HCT116 (cell line): ENCODE data around the gene EVI5. TPM values are rescaled to one million over a fixed set of nuclear protein-coding genes. Genes with fewer than 3 reads are reported as not detected.

Source experiments
- ATAC-seq: fragments of 200-7000 bp; cut with Tn5 transposase; 2 replicates; pipeline ENCODE4 v1.9.1; 2020; ENCODE audit warnings: mild to moderate bottlenecking, moderate library complexity
- BruUV-seq: library from RNA; stranded (reverse); fragments of 400-500 nt; replicated peaks from 2 replicates; lab custom pipeline; 2021; lab: Mats Ljungman, UMichigan
- CTCF ChIA-PET: fragments of 300-600 bp; sonication (Branson Sonifier 250); formaldehyde crosslinking; loops from one replicate; lab custom pipeline; 2021; ENCODE audit warnings: antibody characterized with exemption; lab: Charles Lee
- POLR2A ChIA-PET: fragments of 300-600, 350-600 bp; sonication (Branson Sonifier 250); formaldehyde crosslinking; loops from one replicate; lab custom pipeline; 2021; ENCODE audit warnings: antibody characterized with exemption; lab: Charles Lee
- RAD21 ChIA-PET, 2 experiments: fragments of 300-600 bp; sonication (Branson Sonifier 250); formaldehyde crosslinking; loops; one replicate each; lab custom pipeline; 2023; ENCODE audit warnings: low total read pairs in 2 of 2; ENCODE audit not compliant: uncharacterized antibody in 2 of 2, unreplicated experiment in 2 of 2, low non-redundant PET in 1 of 2; lab: Charles Lee
- DNase-seq: peaks from one replicate; pipeline ENCODE4 v3.0.0-alpha.2; 2010; ENCODE audit warnings: low read depth, low spot score
- H2AFZ ChIP-seq: fragments of 200-600 bp; shearing (Covaris generic), sonication (generic); 2 replicates; pipeline ENCODE4 v1.6.1; 2017; ENCODE audit warnings: low read depth, mixed run types, mixed read lengths, antibody characterized with exemption, low read length; ENCODE audit not compliant: poor library complexity, severe bottlenecking
- H3K27ac ChIP-seq: 2 replicates; pipeline ENCODE4 v1.5.1; 2012; ENCODE audit warnings: low read depth, low read length
- H3K27me3 ChIP-seq: fragments of 200-600 bp; sonication (generic); 2 replicates; pipeline ENCODE4 v1.6.1; 2016; ENCODE audit warnings: mixed run types, low read length, mixed read lengths; ENCODE audit not compliant: insufficient read depth
- H3K36me3 ChIP-seq, 2 experiments: fragments of 200-500 bp in 1 of 2; fragments of 200-600 bp in 1 of 2; sonication (Bioruptor generic) in 1 of 2; sonication (generic) in 1 of 2; 2 replicates each; pipeline versions ENCODE4 v1.5.1 to v1.6.1; 2014 to 2016; ENCODE audit warnings: low read length in 2 of 2, inconsistent platforms in 1 of 2, mixed read lengths in 1 of 2, mixed run types in 1 of 2; ENCODE audit not compliant: insufficient read depth in 2 of 2, control insufficient read depth in 1 of 2
- H3K4me1 ChIP-seq, 2 experiments: fragments of 200-600 bp in 1 of 2; sonication (generic) in 1 of 2; 2 replicates each; pipeline versions ENCODE4 v1.5.1 to v1.6.1; 2012 to 2017; ENCODE audit warnings: low read length in 2 of 2, inconsistent platforms in 1 of 2, mild to moderate bottlenecking in 1 of 2, mixed read lengths in 1 of 2, mixed run types in 1 of 2, moderate library complexity in 1 of 2; ENCODE audit not compliant: insufficient read depth in 2 of 2, control insufficient read depth in 1 of 2
- H3K4me2 ChIP-seq: fragments of 200-600 bp; sonication (generic); 2 replicates; pipeline ENCODE4 v1.6.1; 2017; ENCODE audit warnings: mixed run types, low read length, mixed read lengths
- H3K4me3 ChIP-seq, 2 experiments: fragments of 200-600 bp in 1 of 2; sonication (generic) in 1 of 2; replicated peaks in 1 of 2; 2 replicates each; pipeline ENCODE4 v1.5.1; 2011 to 2016; ENCODE audit warnings: low read length in 2 of 2, control low read depth in 1 of 2, low read depth in 1 of 2, mild to moderate bottlenecking in 1 of 2, mixed read lengths in 1 of 2, mixed run types in 1 of 2
- H3K79me2 ChIP-seq: fragments of 200-600 bp; sonication (generic); 2 replicates; pipeline ENCODE4 v1.6.1; 2017; ENCODE audit warnings: mild to moderate bottlenecking, mixed run types, low read length, moderate library complexity, mixed read lengths; ENCODE audit not compliant: insufficient read depth
- H3K9ac ChIP-seq: fragments of 200-600 bp; sonication (generic); 2 replicates; pipeline ENCODE4 v1.6.1; 2016; ENCODE audit warnings: low read length, mixed read lengths
- H3K9me2 ChIP-seq: fragments of 200-600 bp; sonication (generic), shearing (Covaris generic); 2 replicates; pipeline ENCODE4 v1.6.1; 2017; ENCODE audit warnings: mixed run types, mild to moderate bottlenecking, moderate library complexity; ENCODE audit not compliant: insufficient read depth
- H3K9me3 ChIP-seq, 2 experiments: fragments of 200-500 bp in 1 of 2; fragments of 200-600 bp in 1 of 2; sonication (Bioruptor generic) in 1 of 2; sonication (generic) in 1 of 2; 2 replicates each; pipeline ENCODE4 v1.6.1; 2014 to 2017; ENCODE audit warnings: low read length in 2 of 2, mixed read lengths in 2 of 2, inconsistent platforms in 1 of 2, low read depth in 1 of 2, mild to moderate bottlenecking in 1 of 2, mixed run types in 1 of 2, moderate library complexity in 1 of 2; ENCODE audit not compliant: control insufficient read depth in 1 of 2, insufficient read depth in 1 of 2
- H4K20me1 ChIP-seq: fragments of 200-600 bp; sonication (generic), shearing (Covaris generic); 2 replicates; pipeline ENCODE4 v1.6.1; 2017; ENCODE audit warnings: mixed run types, mild to moderate bottlenecking, moderate library complexity; ENCODE audit not compliant: insufficient read depth
- CBX3 ChIP-seq: IDR thresholded peaks from 2 replicates; pipeline ENCODE4 v1.6.1; 2012; ENCODE audit warnings: low read depth
- CEBPB ChIP-seq: IDR thresholded peaks from 2 replicates; pipeline ENCODE4 v1.6.1; 2012; ENCODE audit warnings: low read depth
- EGR1 ChIP-seq: IDR thresholded peaks from 2 replicates; pipeline ENCODE4 v1.6.1; 2012; ENCODE audit warnings: low read depth
- ELF1 ChIP-seq: IDR thresholded peaks from 2 replicates; pipeline ENCODE4 v1.6.1; 2012; ENCODE audit warnings: low read depth, borderline replicate concordance
- EZH2phosphoT487 ChIP-seq: fragments of 200-600 bp; IDR thresholded peaks from 2 replicates; pipeline ENCODE4 v1.6.1; 2018; ENCODE audit warnings: antibody characterized with exemption, borderline replicate concordance
- FOSL1 ChIP-seq: IDR thresholded peaks from 2 replicates; pipeline ENCODE4 v1.6.1; 2012; ENCODE audit warnings: low read depth
- JUND ChIP-seq: IDR thresholded peaks from 2 replicates; pipeline ENCODE4 v1.6.1; 2012
- POLR2A ChIP-seq: IDR thresholded peaks from 2 replicates; pipeline ENCODE4 v1.7.0; 2011; ENCODE audit warnings: borderline replicate concordance; ENCODE audit not compliant: insufficient read depth, insufficient read length; ENCODE audit errors: extremely low read depth
- POLR2AphosphoS5 ChIP-seq: IDR thresholded peaks from 2 replicates; pipeline ENCODE4 v1.6.1; 2011; ENCODE audit warnings: mild to moderate bottlenecking, low read depth, low read length, moderate library complexity
- RAD21 ChIP-seq: IDR thresholded peaks from 2 replicates; pipeline ENCODE4 v1.6.1; 2012; ENCODE audit warnings: low read depth, mild to moderate bottlenecking
- SIN3A ChIP-seq: IDR thresholded peaks from 2 replicates; pipeline ENCODE4 v1.6.1; 2012; ENCODE audit warnings: low read depth
- SRF ChIP-seq: IDR thresholded peaks from 2 replicates; pipeline ENCODE4 v1.6.1; 2012; ENCODE audit warnings: low read depth
- TCF7L2 ChIP-seq: IDR thresholded peaks from 2 replicates; pipeline ENCODE4 v1.7.0; 2011; ENCODE audit warnings: borderline replicate concordance, inconsistent platforms; ENCODE audit not compliant: insufficient read depth, insufficient read length; ENCODE audit errors: extremely low read depth
- YY1 ChIP-seq: IDR thresholded peaks from 2 replicates; pipeline ENCODE4 v1.6.1; 2011; ENCODE audit warnings: low read length, low read depth, moderate library complexity, mild to moderate bottlenecking; ENCODE audit not compliant: insufficient replicate concordance; ENCODE audit errors: extremely low read depth
- ZFX ChIP-seq: fragments of 450-650 bp; IDR thresholded peaks from 2 replicates; pipeline ENCODE4 v1.6.1; 2017
- ZNF274 ChIP-seq: fragments of 200-500 bp; sonication (Bioruptor generic); IDR thresholded peaks from 2 replicates; pipeline ENCODE4 v1.6.1; 2014; ENCODE audit warnings: mild to moderate bottlenecking, low read depth, low read length, inconsistent platforms
- intact Hi-C: fragments of 100-400 bp; cut with micrococcal nuclease; formaldehyde crosslinking; loops from 2 replicates; pipeline ENCODE4 v1.10.0; 2022
- total RNA-seq: library from RNA; stranded (reverse); gene quantifications from one replicate; pipeline ENCODE4 v1.2.1, GENCODE V29; 2021; ENCODE audit not compliant: unreplicated experiment
- TF ChIP-seq, protein P1 (sequence below): IDR thresholded peaks from 2 replicates; pipeline ENCODE4 v1.6.1; 2012
- TF ChIP-seq, protein P2 (sequence below), 3 experiments: fragments of 200-600 bp in 1 of 3; sonication (generic) in 1 of 3; IDR thresholded peaks in 2 of 3; conservative IDR thresholded peaks in 1 of 3; 2 replicates each; pipeline ENCODE4 v1.5.1; 2012 to 2017; ENCODE audit warnings: low read depth in 2 of 3, low read length in 2 of 3, antibody characterized with exemption in 1 of 3, borderline replicate concordance in 1 of 3, control low read depth in 1 of 3, mild to moderate bottlenecking in 1 of 3, mixed read lengths in 1 of 3, mixed run types in 1 of 3, moderate library complexity in 1 of 3; ENCODE audit not compliant: insufficient read depth in 1 of 3

The EVI5 gene
- total RNA-seq, 1 experiment from 2014 or later = 21.8 TPM

DNA sequence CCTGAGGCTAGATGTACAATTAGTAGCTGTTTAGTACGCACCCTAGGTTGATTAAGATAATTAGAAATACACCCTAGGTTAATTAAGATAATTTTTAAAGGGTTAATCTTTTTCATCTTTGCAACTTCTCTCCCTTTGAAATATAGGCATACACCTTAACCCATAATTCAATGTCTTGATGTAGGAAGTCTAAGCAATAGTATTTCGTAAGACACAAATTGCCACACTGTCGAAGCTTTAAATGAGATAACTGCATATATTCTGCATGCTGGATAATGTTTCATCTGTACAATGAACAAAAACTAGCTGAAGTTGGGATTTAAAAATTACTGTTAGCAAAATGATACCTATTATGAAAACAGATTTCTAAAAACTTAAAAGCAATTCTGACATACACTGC, 122.9 kb downstream of the EVI5 start:
- no peaks in the 10 kb centered on the region for H3K9me3 ChIP-seq
- no peak overlapping the region for H3K27ac ChIP-seq
- no peak for ATAC-seq
- no peaks in the 10 kb centered on the region for H3K4me1 ChIP-seq
- no peak overlapping the region for H2AFZ ChIP-seq
- no peak overlapping the region for H3K9ac ChIP-seq
- CTCF ChIA-PET = no interaction called here
- no peaks in the 10 kb centered on the region for H3K9me2 ChIP-seq
- no peaks in the 10 kb centered on the region for H3K27me3 ChIP-seq
- POLR2A ChIA-PET = no interaction called here
- no peak for DNase-seq
- no peak overlapping the region for H3K4me3 ChIP-seq
- RAD21 ChIA-PET = no interaction called here
- H4K20me1 ChIP-seq = no peaks in the 10 kb centered on the region
- H3K4me2 ChIP-seq = no peak overlapping the region
- no peaks in the 10 kb centered on the region; a peak in 1 of 4 replicates for H3K36me3 ChIP-seq
- intact Hi-C loops = no loop called here
- H3K79me2 ChIP-seq = no peaks in the 10 kb centered on the region
- BruUV-seq = no TSS peak
- no peak for TF ChIP-seq RAD21
- no peak for TF ChIP-seq ELF1
- TF ChIP-seq FOSL1 = no peak
- TF ChIP-seq TCF7L2 = no peak
- no peak for TF ChIP-seq JUND
- TF ChIP-seq CBX3 = no peak
- TF ChIP-seq, protein P1, sequence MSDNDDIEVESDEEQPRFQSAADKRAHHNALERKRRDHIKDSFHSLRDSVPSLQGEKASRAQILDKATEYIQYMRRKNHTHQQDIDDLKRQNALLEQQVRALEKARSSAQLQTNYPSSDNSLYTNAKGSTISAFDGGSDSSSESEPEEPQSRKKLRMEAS = no peak

DNA sequence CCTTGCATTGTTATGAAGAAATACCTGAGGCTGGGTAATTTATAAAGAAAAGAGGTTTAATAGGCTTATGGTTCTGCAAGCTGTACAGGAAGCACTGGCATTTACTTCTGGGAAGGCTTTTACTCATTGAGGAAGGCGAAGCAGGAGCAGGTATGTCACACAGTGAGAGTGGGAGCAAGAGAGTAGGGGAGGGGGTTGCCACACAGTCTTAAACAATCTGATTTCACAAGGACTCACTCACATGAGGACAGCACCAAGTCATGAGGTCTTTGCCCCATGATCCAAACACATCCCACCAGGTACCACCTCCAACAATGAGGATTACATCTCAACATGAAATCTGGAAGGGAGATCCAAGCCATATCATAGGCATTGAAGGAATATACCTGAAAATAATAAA, 127.2 kb downstream of the EVI5 start:
- no TSS peak for BruUV-seq
- no peak for DNase-seq
- peaks cover 7 to 12% of the 10 kb centered on the region in 2 experiments; a peak in 1 of 4 replicates for H3K9me3 ChIP-seq
- TF ChIP-seq CBX3 = no peak
- no peak for TF ChIP-seq ZFX
- TF ChIP-seq EGR1 = no peak
- no peak for TF ChIP-seq POLR2A
- TF ChIP-seq JUND = no peak
- TF ChIP-seq TCF7L2 = no peak
- TF ChIP-seq EZH2phosphoT487 = no peak
- TF ChIP-seq YY1 = no peak
- TF ChIP-seq ZNF274 = no peak
- TF ChIP-seq POLR2AphosphoS5 = no peak
- no peak for TF ChIP-seq SIN3A
- TF ChIP-seq, protein P2, sequence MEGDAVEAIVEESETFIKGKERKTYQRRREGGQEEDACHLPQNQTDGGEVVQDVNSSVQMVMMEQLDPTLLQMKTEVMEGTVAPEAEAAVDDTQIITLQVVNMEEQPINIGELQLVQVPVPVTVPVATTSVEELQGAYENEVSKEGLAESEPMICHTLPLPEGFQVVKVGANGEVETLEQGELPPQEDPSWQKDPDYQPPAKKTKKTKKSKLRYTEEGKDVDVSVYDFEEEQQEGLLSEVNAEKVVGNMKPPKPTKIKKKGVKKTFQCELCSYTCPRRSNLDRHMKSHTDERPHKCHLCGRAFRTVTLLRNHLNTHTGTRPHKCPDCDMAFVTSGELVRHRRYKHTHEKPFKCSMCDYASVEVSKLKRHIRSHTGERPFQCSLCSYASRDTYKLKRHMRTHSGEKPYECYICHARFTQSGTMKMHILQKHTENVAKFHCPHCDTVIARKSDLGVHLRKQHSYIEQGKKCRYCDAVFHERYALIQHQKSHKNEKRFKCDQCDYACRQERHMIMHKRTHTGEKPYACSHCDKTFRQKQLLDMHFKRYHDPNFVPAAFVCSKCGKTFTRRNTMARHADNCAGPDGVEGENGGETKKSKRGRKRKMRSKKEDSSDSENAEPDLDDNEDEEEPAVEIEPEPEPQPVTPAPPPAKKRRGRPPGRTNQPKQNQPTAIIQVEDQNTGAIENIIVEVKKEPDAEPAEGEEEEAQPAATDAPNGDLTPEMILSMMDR (IDR thresholded peaks at IDR 0.05 in 2 of 3, conservative IDR thresholded peaks at IDR 0.05 in 1 of 3; ENCODE audit: borderline replicate concordance in 1 of 3, insufficient read depth in 1 of 3, low read depth in 2 of 3, low read length in 2 of 3) = no peak
- TF ChIP-seq, protein P1 = no peak
- no peak for TF ChIP-seq FOSL1
- TF ChIP-seq SRF = no peak
- no peak for TF ChIP-seq ELF1
- no peak for TF ChIP-seq CEBPB

More for the DNA sequence above, 127.2 kb downstream of the EVI5 start:
- ChIA-PET CTCF (no interaction called here), RAD21 (no interaction called here), POLR2A (no interaction called here)
- Histone ChIP-seq H3K9me2 (no peaks in the 10 kb centered on the region), H3K4me3 (no peak overlapping the region), H3K79me2 (no peaks in the 10 kb centered on the region), H2AFZ (no peak overlapping the region), H3K27me3 (no peaks in the 10 kb centered on the region), H3K4me1 (no peaks in the 10 kb centered on the region), H3K27ac (no peak overlapping the region), H3K36me3 (no peaks in the 10 kb centered on the region), H4K20me1 (no peaks in the 10 kb centered on the region), H3K9ac (no peak overlapping the region), H3K4me2 (no peak overlapping the region)
- ATAC-seq = no peak
- intact Hi-C loops = no loop called here
